RWPE1 (cell line): ENCODE measurements around the gene HOXD10.

Experiments used
- CTCF ChIA-PET: fragments of 350-600 bp; sonication (Branson Sonifier 250); formaldehyde crosslinking; extraction: SDS; loops from one replicate; lab custom pipeline; 2021; lab: Yijun Ruan, JAX
- POLR2A ChIA-PET: fragments of 400-600 bp; formaldehyde crosslinking; extraction: SDS; loops from one replicate; lab custom pipeline; 2020; ENCODE audit warnings: antibody characterized with exemption; ENCODE audit not compliant: low non-redundant PET; lab: Yijun Ruan, JAX
- DNase-seq: peaks from one replicate; pipeline ENCODE4 v3.0.0; 2012; ENCODE audit warnings: low spot score
- H3K27ac ChIP-seq: fragments of 450-650 bp; 2 replicates; pipeline ENCODE4 v1.5.1; 2017
- TF ChIP-seq, protein P1 (sequence below): fragments of 450-650 bp; conservative IDR thresholded peaks from 2 replicates; pipeline ENCODE4 v1.5.1; 2017; ENCODE audit warnings: low read depth, mild to moderate bottlenecking

Gene HOXD10

DNA sequence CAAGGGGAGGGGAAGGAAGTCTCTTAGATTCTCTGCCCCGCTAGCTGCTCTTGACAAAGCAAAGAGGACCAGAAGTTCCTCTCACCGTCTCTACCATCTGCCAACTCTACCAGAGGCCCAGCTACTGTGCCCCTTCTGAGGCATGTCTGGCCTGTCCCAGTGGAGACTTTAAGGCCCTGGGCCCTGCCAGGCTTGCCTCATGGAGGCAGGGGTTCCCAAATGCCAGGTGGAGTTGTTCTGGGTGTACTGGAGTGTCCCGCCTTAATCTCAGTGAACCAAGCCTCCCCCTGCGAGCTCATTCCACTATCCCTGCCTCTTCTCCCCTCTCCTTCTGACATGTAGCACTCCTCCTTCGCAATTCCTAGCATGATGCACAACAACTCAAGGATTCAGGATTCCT is 14.7 kb upstream of the HOXD10 start:
- TF ChIP-seq, protein P1, sequence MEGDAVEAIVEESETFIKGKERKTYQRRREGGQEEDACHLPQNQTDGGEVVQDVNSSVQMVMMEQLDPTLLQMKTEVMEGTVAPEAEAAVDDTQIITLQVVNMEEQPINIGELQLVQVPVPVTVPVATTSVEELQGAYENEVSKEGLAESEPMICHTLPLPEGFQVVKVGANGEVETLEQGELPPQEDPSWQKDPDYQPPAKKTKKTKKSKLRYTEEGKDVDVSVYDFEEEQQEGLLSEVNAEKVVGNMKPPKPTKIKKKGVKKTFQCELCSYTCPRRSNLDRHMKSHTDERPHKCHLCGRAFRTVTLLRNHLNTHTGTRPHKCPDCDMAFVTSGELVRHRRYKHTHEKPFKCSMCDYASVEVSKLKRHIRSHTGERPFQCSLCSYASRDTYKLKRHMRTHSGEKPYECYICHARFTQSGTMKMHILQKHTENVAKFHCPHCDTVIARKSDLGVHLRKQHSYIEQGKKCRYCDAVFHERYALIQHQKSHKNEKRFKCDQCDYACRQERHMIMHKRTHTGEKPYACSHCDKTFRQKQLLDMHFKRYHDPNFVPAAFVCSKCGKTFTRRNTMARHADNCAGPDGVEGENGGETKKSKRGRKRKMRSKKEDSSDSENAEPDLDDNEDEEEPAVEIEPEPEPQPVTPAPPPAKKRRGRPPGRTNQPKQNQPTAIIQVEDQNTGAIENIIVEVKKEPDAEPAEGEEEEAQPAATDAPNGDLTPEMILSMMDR = no peak
- DNase-seq = no peak
- H3K27ac ChIP-seq = no peak overlapping the region
- POLR2A ChIA-PET = no interaction called here
- CTCF ChIA-PET = interaction anchor here (1.0 to 1.4 kb wide), 2 partner anchors 8 to 14 kb away, joined by 3 to 6 read pairs; no protein-coding TSS in a partner anchor

DNA sequence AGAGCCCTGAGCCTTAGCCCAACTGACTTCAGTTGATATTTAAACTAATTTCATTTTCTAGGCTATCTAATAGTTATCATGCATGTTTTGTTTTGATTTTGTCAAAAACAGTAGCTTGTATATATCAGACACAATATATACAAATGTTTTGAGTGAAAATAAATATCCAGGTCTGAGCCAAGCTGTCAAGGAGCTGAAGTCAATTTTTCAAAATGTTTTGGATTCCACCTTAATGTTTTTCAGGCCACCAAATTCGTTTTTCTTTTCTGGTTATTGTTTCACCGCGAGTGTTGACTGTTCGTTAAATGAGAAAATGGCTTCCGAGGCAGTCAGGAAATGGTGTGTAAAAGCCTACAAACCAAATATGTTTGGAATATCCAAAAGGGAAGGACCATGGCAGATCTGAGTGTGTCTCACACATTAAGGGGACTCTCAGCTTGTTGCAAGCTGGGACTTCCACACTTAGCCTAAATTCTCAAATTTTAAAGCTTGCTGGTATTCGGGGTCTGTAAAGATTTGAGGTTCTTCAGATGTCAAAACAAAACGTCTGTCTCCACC is 14.2 kb upstream of the HOXD10 start:
- TF ChIP-seq, protein P1 = no peak
- no peak overlapping the region for H3K27ac ChIP-seq
- no peak for DNase-seq
- POLR2A ChIA-PET = no interaction called here
- CTCF ChIA-PET = interaction anchor here (0.6 to 1.4 kb wide), 4 partner anchors 9 to 1061 kb away, joined by 3 to 6 read pairs (median 4); no protein-coding TSS in a partner anchor

DNA sequence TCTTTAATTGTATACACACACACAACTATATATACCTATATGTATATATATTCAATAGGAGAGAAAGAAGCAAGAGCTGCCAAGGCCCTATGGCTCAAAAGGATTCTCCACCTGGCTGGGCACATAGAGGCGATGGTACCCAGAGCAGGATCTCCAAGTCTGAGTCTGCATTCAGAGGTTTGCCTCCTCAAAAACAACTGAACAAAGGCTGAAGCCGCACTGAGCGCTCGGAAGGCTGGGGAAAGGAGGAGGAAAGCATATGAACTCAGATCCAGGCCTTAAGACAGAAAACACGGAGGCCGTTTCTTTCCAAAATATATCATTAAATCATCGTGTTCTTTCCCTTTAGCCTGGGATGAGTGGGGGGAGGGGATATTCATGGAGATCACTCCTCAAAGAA is 13.4 kb upstream of the HOXD10 start:
- no peak for DNase-seq
- ChIA-PET CTCF (no interaction called here), POLR2A (interaction anchor here (0.8 kb wide), 1 partner anchor 1121 kb away, joined by 12 read pairs; no protein-coding TSS in a partner anchor)
- TF ChIP-seq, protein P1 = no peak
- H3K27ac ChIP-seq = peak overlapping the region; percentile 98

DNA sequence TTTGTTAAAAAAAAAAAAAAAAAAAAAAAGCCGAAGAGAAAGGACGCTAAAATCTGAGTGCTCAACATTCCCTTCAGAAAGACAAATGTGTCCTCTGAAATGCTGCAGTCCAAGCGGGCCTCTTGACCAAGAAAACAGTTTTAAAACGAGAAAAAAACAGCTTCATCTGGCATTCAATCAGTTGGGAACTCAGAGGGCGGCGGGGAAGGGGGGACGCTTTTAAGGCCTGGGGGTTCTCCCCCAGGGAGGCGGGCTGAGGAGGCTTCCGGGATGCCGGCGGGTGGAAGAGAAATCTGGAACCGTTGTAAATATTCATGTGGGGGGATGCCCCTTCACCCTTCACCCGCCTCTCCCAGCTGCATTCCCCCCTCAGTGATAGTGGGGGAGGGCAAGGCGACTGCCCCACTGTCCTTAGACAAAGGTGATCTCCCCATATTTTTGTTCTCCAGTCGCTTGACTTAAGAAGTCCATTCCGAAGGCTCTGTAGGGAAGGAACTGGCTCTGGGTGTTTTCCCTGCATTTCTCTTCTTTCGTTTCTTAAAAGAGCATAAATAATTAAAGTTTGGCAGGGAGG is 12.7 kb upstream of the HOXD10 start:
- ChIA-PET POLR2A (interaction anchor here (0.8 kb wide), 1 partner anchor 1120 kb away, joined by 12 read pairs; no protein-coding TSS in a partner anchor), CTCF (interaction anchor here (0.7 to 1.3 kb wide), 3 partner anchors 10 to 530 kb away, joined by 3 to 4 read pairs (median 3); no protein-coding TSS in a partner anchor)
- DNase-seq = no peak
- peak overlapping the region; percentile 98 for H3K27ac ChIP-seq
- TF ChIP-seq, protein P1 = no peak

DNA sequence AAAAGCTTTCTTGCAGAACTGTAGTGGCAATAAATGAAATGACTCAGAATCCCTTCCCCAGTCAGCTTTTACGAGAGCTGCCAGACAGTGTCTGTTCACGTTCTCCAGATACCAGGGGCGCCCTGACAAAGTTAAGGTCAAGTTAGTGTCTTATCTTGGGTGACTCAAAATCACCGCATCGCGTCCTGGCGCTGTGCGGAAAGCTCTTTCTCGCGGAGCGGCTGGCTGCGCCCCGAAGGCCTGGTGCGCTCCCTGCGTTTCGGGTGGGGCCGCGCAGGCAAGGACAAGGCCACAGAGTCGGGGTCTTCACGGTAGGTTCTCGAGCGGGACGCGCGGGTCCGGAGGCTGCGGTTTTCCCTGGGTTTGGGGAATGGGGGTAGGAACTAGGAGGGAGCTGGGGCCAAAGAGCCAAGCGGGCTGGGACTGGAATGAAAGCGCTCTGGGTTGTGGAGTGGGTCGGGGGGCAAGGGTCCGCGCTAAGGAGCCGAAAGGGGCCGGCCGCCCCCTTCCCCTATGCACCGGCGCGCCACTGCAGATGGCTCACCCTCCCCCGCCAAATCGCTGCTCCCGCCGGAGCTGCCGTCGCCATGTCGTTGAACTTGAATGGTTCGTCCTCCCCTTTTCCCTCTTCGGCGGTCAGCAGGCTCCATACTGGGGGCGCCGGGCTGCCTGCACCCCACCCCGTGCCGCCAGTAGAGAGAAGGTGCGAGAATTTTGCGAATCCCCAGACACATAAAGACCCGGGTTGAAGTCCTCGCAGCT is 12.1 kb upstream of the HOXD10 start:
- peak overlapping the region; percentile 98 for H3K27ac ChIP-seq
- TF ChIP-seq, protein P1 = no peak
- no peak for DNase-seq
- CTCF ChIA-PET = interaction anchor here (0.7 to 1.3 kb wide), 5 partner anchors 11 to 710 kb away, joined by 3 to 5 read pairs (median 3); no protein-coding TSS in a partner anchor
- POLR2A ChIA-PET = interaction anchor here (0.8 kb wide), 1 partner anchor 1120 kb away, joined by 12 read pairs; no protein-coding TSS in a partner anchor
